H1 (cell line): Measurements from ENCODE around the gene OR1I1. TPM values are rescaled to one million over a fixed set of nuclear protein-coding genes. Genes with fewer than 3 reads are reported as not detected.

Experiments
- polyA plus RNA-seq, 7 experiments: library from polyadenylated mRNA; depleted of rRNA in 3 of 7; stranded (reverse) in 5 of 7; unstranded in 2 of 7; fragments of >200 nt in 5 of 7; fragments of 200-250 nt in 2 of 7; gene quantifications; 1 replicate in 5 of 7; 2 replicates in 1 of 7; 4 replicates in 1 of 7; pipeline versions ENCODE4 v1.2.1 to v1.2.3, GENCODE V29; 2011 to 2013; ENCODE audit warnings: missing spikeins in 2 of 7, mixed read lengths in 2 of 7
- total RNA-seq: library from RNA; stranded (reverse); fragmentation: NEBNext Ultra II Directional; extraction: Animal tissue kit (Norgen Biotek cat#: 25700); gene quantifications from 2 replicates; pipeline ENCODE4 v1.2.1, GENCODE V29; 2021
- TF ChIP-seq, protein P1 (sequence below): fragments of 300-600 bp; sonication (generic); IDR thresholded peaks from 2 replicates; pipeline ENCODE4 v1.7.1; 2012; ENCODE audit warnings: low read length, moderate library complexity, mild to moderate bottlenecking, inconsistent platforms; ENCODE audit not compliant: insufficient replicate concordance

OR1I1 gene
- total and polyA plus RNA-seq, 2 of the 8 experiments (the other 6 are each of a cell fraction or from before 2014, with no cell fraction given): not detected

GRCh38 chr19:15108145-15108844, 26.3 kb downstream of the OR1I1 start (continued):
- TF ChIP-seq, protein P1, sequence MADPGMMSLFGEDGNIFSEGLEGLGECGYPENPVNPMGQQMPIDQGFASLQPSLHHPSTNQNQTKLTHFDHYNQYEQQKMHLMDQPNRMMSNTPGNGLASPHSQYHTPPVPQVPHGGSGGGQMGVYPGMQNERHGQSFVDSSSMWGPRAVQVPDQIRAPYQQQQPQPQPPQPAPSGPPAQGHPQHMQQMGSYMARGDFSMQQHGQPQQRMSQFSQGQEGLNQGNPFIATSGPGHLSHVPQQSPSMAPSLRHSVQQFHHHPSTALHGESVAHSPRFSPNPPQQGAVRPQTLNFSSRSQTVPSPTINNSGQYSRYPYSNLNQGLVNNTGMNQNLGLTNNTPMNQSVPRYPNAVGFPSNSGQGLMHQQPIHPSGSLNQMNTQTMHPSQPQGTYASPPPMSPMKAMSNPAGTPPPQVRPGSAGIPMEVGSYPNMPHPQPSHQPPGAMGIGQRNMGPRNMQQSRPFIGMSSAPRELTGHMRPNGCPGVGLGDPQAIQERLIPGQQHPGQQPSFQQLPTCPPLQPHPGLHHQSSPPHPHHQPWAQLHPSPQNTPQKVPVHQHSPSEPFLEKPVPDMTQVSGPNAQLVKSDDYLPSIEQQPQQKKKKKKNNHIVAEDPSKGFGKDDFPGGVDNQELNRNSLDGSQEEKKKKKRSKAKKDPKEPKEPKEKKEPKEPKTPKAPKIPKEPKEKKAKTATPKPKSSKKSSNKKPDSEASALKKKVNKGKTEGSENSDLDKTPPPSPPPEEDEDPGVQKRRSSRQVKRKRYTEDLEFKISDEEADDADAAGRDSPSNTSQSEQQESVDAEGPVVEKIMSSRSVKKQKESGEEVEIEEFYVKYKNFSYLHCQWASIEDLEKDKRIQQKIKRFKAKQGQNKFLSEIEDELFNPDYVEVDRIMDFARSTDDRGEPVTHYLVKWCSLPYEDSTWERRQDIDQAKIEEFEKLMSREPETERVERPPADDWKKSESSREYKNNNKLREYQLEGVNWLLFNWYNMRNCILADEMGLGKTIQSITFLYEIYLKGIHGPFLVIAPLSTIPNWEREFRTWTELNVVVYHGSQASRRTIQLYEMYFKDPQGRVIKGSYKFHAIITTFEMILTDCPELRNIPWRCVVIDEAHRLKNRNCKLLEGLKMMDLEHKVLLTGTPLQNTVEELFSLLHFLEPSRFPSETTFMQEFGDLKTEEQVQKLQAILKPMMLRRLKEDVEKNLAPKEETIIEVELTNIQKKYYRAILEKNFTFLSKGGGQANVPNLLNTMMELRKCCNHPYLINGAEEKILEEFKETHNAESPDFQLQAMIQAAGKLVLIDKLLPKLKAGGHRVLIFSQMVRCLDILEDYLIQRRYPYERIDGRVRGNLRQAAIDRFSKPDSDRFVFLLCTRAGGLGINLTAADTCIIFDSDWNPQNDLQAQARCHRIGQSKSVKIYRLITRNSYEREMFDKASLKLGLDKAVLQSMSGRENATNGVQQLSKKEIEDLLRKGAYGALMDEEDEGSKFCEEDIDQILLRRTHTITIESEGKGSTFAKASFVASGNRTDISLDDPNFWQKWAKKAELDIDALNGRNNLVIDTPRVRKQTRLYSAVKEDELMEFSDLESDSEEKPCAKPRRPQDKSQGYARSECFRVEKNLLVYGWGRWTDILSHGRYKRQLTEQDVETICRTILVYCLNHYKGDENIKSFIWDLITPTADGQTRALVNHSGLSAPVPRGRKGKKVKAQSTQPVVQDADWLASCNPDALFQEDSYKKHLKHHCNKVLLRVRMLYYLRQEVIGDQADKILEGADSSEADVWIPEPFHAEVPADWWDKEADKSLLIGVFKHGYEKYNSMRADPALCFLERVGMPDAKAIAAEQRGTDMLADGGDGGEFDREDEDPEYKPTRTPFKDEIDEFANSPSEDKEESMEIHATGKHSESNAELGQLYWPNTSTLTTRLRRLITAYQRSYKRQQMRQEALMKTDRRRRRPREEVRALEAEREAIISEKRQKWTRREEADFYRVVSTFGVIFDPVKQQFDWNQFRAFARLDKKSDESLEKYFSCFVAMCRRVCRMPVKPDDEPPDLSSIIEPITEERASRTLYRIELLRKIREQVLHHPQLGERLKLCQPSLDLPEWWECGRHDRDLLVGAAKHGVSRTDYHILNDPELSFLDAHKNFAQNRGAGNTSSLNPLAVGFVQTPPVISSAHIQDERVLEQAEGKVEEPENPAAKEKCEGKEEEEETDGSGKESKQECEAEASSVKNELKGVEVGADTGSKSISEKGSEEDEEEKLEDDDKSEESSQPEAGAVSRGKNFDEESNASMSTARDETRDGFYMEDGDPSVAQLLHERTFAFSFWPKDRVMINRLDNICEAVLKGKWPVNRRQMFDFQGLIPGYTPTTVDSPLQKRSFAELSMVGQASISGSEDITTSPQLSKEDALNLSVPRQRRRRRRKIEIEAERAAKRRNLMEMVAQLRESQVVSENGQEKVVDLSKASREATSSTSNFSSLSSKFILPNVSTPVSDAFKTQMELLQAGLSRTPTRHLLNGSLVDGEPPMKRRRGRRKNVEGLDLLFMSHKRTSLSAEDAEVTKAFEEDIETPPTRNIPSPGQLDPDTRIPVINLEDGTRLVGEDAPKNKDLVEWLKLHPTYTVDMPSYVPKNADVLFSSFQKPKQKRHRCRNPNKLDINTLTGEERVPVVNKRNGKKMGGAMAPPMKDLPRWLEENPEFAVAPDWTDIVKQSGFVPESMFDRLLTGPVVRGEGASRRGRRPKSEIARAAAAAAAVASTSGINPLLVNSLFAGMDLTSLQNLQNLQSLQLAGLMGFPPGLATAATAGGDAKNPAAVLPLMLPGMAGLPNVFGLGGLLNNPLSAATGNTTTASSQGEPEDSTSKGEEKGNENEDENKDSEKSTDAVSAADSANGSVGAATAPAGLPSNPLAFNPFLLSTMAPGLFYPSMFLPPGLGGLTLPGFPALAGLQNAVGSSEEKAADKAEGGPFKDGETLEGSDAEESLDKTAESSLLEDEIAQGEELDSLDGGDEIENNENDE: no peak
